ENCODE results near the gene VAMP2.

VAMP2 gene

GRCh38 chr17:8143581-8144400, 19.0 kb downstream of the VAMP2 start:
- H4K20me1 ChIP-seq (ENCODE audit: control insufficient read depth, insufficient read depth, low read depth, low read length): no peaks in the 10 kb centered on the region

DNA sequence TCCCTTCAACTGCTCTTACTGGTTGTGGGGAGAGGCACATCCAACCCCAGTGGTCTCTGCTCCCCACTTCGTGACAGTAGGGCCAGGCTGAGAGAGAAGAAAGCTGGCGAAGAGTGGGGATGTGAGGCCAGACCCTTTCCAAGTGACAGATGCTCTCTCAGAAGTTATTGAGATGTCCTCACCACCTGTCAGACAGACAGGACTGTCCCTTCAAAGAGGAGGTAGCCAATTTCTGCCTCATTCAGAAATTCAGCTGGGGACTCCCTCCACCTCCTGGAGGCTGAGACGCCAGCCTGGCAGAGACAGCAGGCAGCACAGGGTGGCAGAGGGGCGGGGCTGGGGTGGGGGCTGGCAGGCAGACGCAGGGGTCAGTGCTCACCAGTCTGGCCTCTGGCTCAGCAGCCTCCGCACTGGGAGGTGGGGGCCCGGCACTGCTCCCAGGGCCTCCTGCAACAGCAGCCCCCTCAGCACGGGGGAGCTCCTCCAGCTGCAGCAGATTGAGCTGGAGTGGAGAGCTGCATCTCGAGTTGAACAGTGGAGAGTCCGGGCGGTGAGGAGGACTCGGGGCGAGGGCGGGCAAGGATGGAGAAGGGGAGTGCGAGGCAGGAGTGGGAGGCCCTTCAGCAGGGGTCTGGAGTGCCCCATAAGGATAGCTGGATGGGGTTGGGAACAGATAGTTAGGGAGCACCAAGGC, 19.7 kb downstream of the VAMP2 start:
- H3K36me3 ChIP-seq (ENCODE audit: control insufficient read depth, low read length): peaks cover 59% of the 10 kb centered on the region
- H4K20me1 ChIP-seq (ENCODE audit: control insufficient read depth, insufficient read depth, low read depth, low read length): no peaks in the 10 kb centered on the region

More at GRCh38 chr17:8143581-8144400, 19.0 kb downstream of the VAMP2 start:
- no peaks in the 10 kb centered on the region for H3K9me3 ChIP-seq (ENCODE audit: control insufficient read depth, insufficient read depth, low read length)
- peaks cover 8% of the 10 kb centered on the region for H3K4me1 ChIP-seq (ENCODE audit: control insufficient read depth, low read length)
- TF ChIP-seq, protein P1, sequence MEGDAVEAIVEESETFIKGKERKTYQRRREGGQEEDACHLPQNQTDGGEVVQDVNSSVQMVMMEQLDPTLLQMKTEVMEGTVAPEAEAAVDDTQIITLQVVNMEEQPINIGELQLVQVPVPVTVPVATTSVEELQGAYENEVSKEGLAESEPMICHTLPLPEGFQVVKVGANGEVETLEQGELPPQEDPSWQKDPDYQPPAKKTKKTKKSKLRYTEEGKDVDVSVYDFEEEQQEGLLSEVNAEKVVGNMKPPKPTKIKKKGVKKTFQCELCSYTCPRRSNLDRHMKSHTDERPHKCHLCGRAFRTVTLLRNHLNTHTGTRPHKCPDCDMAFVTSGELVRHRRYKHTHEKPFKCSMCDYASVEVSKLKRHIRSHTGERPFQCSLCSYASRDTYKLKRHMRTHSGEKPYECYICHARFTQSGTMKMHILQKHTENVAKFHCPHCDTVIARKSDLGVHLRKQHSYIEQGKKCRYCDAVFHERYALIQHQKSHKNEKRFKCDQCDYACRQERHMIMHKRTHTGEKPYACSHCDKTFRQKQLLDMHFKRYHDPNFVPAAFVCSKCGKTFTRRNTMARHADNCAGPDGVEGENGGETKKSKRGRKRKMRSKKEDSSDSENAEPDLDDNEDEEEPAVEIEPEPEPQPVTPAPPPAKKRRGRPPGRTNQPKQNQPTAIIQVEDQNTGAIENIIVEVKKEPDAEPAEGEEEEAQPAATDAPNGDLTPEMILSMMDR (IDR thresholded peaks at IDR 0.05; ENCODE audit: low read depth, low read length, poor library complexity, severe bottlenecking): no peak
- TF ChIP-seq EZH2phosphoT487 (IDR thresholded peaks at IDR 0.05; ENCODE audit: borderline replicate concordance, low read length): no peak
- no peaks in the 10 kb centered on the region for H3K79me2 ChIP-seq (ENCODE audit: control insufficient read depth, low read length)
- H3K27ac ChIP-seq (ENCODE audit: low read depth, low read length): no peak overlapping the region
- no peaks in the 10 kb centered on the region for H3K9me2 ChIP-seq (replicated peaks; ENCODE audit: control insufficient read depth, low read length)
- H3K4me3 ChIP-seq (ENCODE audit: low read length): no peak overlapping the region
- peaks cover 63% of the 10 kb centered on the region for H3K36me3 ChIP-seq (ENCODE audit: control insufficient read depth, low read length)
- no peak overlapping the region for H3K4me2 ChIP-seq (ENCODE audit: low read length)
- peaks cover 3% of the 10 kb centered on the region for H3F3A ChIP-seq (ENCODE audit: control insufficient read depth, insufficient read depth)
- no peaks in the 10 kb centered on the region for H3K27me3 ChIP-seq (ENCODE audit: control insufficient read depth, low read length)

GRCh38 chr17:8142158-8142886, 20.4 kb downstream of the VAMP2 start:
- Histone ChIP-seq H3K27ac (ENCODE audit: low read depth, low read length) (no peak overlapping the region), H4K20me1 (ENCODE audit: control insufficient read depth, insufficient read depth, low read depth, low read length) (no peaks in the 10 kb centered on the region), H3F3A (ENCODE audit: control insufficient read depth, insufficient read depth) (peaks cover 3% of the 10 kb centered on the region), H3K9me3 (ENCODE audit: control insufficient read depth, insufficient read depth, low read length) (no peaks in the 10 kb centered on the region), H3K4me1 (ENCODE audit: control insufficient read depth, low read length) (peaks cover 19% of the 10 kb centered on the region), H3K4me3 (ENCODE audit: low read length) (no peak overlapping the region), H3K9me2 (replicated peaks; ENCODE audit: control insufficient read depth, low read length) (no peaks in the 10 kb centered on the region), H3K36me3 (ENCODE audit: control insufficient read depth, low read length) (peaks cover 51% of the 10 kb centered on the region), H3K4me2 (ENCODE audit: low read length) (no peak overlapping the region), H3K79me2 (ENCODE audit: control insufficient read depth, low read length) (no peaks in the 10 kb centered on the region), H3K27me3 (ENCODE audit: control insufficient read depth, low read length) (peaks cover 8% of the 10 kb centered on the region)
- TF ChIP-seq, protein P1 (IDR thresholded peaks at IDR 0.05; ENCODE audit: low read depth, low read length, poor library complexity, severe bottlenecking): no peak
- no peak for TF ChIP-seq EZH2phosphoT487 (IDR thresholded peaks at IDR 0.05; ENCODE audit: borderline replicate concordance, low read length)

More for the DNA sequence above, 19.7 kb downstream of the VAMP2 start:
- Histone ChIP-seq H3K27me3 (ENCODE audit: control insufficient read depth, low read length) (peaks cover 2% of the 10 kb centered on the region; the same call in 1 of the 2 replicates), H3K4me2 (ENCODE audit: low read length) (no peak overlapping the region), H3K4me3 (ENCODE audit: low read length) (no peak overlapping the region), H3K27ac (ENCODE audit: low read depth, low read length) (no peak overlapping the region), H3K9me2 (replicated peaks; ENCODE audit: control insufficient read depth, low read length) (no peaks in the 10 kb centered on the region), H3K4me1 (ENCODE audit: control insufficient read depth, low read length) (peaks cover 12% of the 10 kb centered on the region), H3F3A (ENCODE audit: control insufficient read depth, insufficient read depth) (peaks cover 3% of the 10 kb centered on the region), H3K79me2 (ENCODE audit: control insufficient read depth, low read length) (no peaks in the 10 kb centered on the region), H3K9me3 (ENCODE audit: control insufficient read depth, insufficient read depth, low read length) (no peaks in the 10 kb centered on the region)
- TF ChIP-seq EZH2phosphoT487 (IDR thresholded peaks at IDR 0.05; ENCODE audit: borderline replicate concordance, low read length): no peak
